KMS-11 (cell line): Measurements from ENCODE around the gene NFATC1.
"Not testable (repeated sequence)": the region's sequence is repeated elsewhere in the genome, so short reads cannot be mapped to it uniquely, and the experiment has no call there.

Source experiments
- H2AFZ ChIP-seq: fragments of 200-600 bp; sonication (generic); 2 replicates; pipeline ENCODE4 v1.6.1; 2016; ENCODE audit warnings: antibody characterized with exemption, mixed run types, low read depth
- H3K27ac ChIP-seq: fragments of 200-600 bp; sonication (generic); 2 replicates; pipeline ENCODE4 v1.6.1; 2016; ENCODE audit warnings: mild to moderate bottlenecking, mixed run types
- H3K27me3 ChIP-seq: fragments of 200-600 bp; sonication (generic); 2 replicates; pipeline ENCODE4 v1.6.1; 2017; ENCODE audit warnings: mild to moderate bottlenecking, low read depth, mixed run types, moderate library complexity; ENCODE audit not compliant: insufficient read depth
- H3K36me3 ChIP-seq: fragments of 200-600 bp; sonication (generic); 2 replicates; pipeline ENCODE4 v1.6.1; 2017; ENCODE audit warnings: mild to moderate bottlenecking, mixed run types; ENCODE audit not compliant: insufficient read depth
- H3K4me1 ChIP-seq: fragments of 200-600 bp; sonication (generic); 2 replicates; pipeline ENCODE4 v1.6.1; 2016; ENCODE audit warnings: mild to moderate bottlenecking, low read depth, mixed run types; ENCODE audit not compliant: poor library complexity, severe bottlenecking
- H3K4me2 ChIP-seq: fragments of 200-600 bp; sonication (generic); 2 replicates; pipeline ENCODE4 v1.7.0; 2016; ENCODE audit warnings: mild to moderate bottlenecking, mixed run types
- H3K4me3 ChIP-seq: fragments of 200-600 bp; sonication (generic); IDR thresholded peaks from 2 replicates; pipeline ENCODE4 v1.6.1; 2017; ENCODE audit warnings: low read depth, low read length, mixed read lengths; ENCODE audit not compliant: insufficient read depth
- H3K79me2 ChIP-seq: fragments of 200-600 bp; sonication (generic); 2 replicates; pipeline ENCODE4 v1.6.1; 2016; ENCODE audit warnings: low read depth, mixed run types; ENCODE audit not compliant: insufficient read depth
- H3K9ac ChIP-seq: fragments of 200-600 bp; sonication (generic); 2 replicates; pipeline ENCODE4 v1.6.1; 2016; ENCODE audit warnings: mild to moderate bottlenecking, mixed run types
- H4K20me1 ChIP-seq: fragments of 200-600 bp; sonication (generic); 2 replicates; pipeline ENCODE4 v1.6.1; 2016; ENCODE audit warnings: mild to moderate bottlenecking, mixed run types; ENCODE audit not compliant: insufficient read depth
- CTCF ChIP-seq: fragments of 200-600 bp; sonication (generic); conservative IDR thresholded peaks from 2 replicates; pipeline ENCODE4 v1.6.1; 2017; ENCODE audit warnings: low read depth, mild to moderate bottlenecking, antibody characterized with exemption, low read length, moderate library complexity, mixed read lengths

The NFATC1 gene

GRCh38 chr18:79375441-79376154 lies 20.1 kb upstream of the NFATC1 start:
- H3K36me3 ChIP-seq = peaks cover 3% of the 10 kb centered on the region; the same call in 1 of the 2 replicates
- no peaks in the 10 kb centered on the region for H3K79me2 ChIP-seq
- no peaks in the 10 kb centered on the region for H4K20me1 ChIP-seq
- no peaks in the 10 kb centered on the region for H3K27me3 ChIP-seq
- no peak overlapping the region for H2AFZ ChIP-seq
- no peak overlapping the region for H3K27ac ChIP-seq
- no peak overlapping the region for H3K4me2 ChIP-seq
- no peak overlapping the region for H3K9ac ChIP-seq
- TF ChIP-seq CTCF = no peak
- H3K4me3 ChIP-seq = no peak overlapping the region
- no peaks in the 10 kb centered on the region for H3K4me1 ChIP-seq

- not testable (repeated sequence) for H3K27ac ChIP-seq, H4K20me1 ChIP-seq, H3K27me3 ChIP-seq, H3K4me2 ChIP-seq, H3K9ac ChIP-seq, H3K4me3 ChIP-seq, H2AFZ ChIP-seq, H3K36me3 ChIP-seq, H3K4me1 ChIP-seq, H3K79me2 ChIP-seq
Observed at GRCh38 chr18:79376661-79377060, 19.1 kb upstream of the NFATC1 start.

- no peaks in the 10 kb centered on the region for H3K79me2 ChIP-seq
- no peaks in the 10 kb centered on the region for H4K20me1 ChIP-seq
- no peaks in the 10 kb centered on the region for H3K27me3 ChIP-seq
- H3K36me3 ChIP-seq = no peaks in the 10 kb centered on the region
- no peak overlapping the region for H3K9ac ChIP-seq
- no peak overlapping the region for H3K27ac ChIP-seq
- no peak overlapping the region for H3K4me2 ChIP-seq
- H3K4me3 ChIP-seq = no peak overlapping the region
- no peaks in the 10 kb centered on the region for H3K4me1 ChIP-seq
- no peak overlapping the region for H2AFZ ChIP-seq
- no peak for TF ChIP-seq CTCF
Observed at GRCh38 chr18:79377187-79377891, 18.4 kb upstream of the NFATC1 start.

GRCh38 chr18:79378536-79379250 lies 17.0 kb upstream of the NFATC1 start:
- Histone ChIP-seq H3K4me2 (no peak overlapping the region), H3K27me3 (no peaks in the 10 kb centered on the region), H3K36me3 (no peaks in the 10 kb centered on the region), H3K4me3 (no peak overlapping the region), H3K79me2 (no peaks in the 10 kb centered on the region), H4K20me1 (no peaks in the 10 kb centered on the region), H3K9ac (no peak overlapping the region), H2AFZ (no peak overlapping the region), H3K4me1 (no peaks in the 10 kb centered on the region), H3K27ac (no peak overlapping the region)
- TF ChIP-seq CTCF = no peak; the same call in 1 of the 2 replicates
